ENCODE results near the gene RAB25. TPM values are rescaled to one million over a fixed set of nuclear protein-coding genes. Genes with fewer than 3 reads are reported as not detected.

Gene RAB25
- total RNA-seq, 1 donor, result 0.21 TPM

DNA sequence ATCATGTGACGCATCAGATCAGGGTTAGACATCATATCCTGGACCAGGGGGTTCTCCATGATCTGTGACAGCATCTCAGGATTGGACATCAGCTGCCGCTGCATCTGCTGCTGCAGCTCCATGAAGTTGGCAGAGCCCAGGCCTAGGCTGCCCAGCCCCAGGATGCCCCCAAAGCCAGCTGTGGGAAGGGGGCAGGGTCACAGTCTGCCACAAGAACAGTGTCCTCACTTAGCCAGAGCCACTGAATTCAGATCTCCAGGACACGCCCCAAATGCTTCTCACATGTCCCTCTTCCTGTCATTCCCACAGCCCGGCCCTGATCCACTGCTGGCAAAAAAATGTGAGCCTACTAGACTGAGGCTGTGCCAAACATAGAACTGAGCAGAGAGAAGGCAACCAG, 10.6 kb upstream of the RAB25 start:
- Histone ChIP-seq H3K27me3 (ENCODE audit: insufficient read depth, low read length) (no peaks in the 10 kb centered on the region), H3K4me3 (ENCODE audit: low read length) (no peak overlapping the region), H3K4me1 (ENCODE audit: insufficient read depth, low read length) (peaks cover 12% of the 10 kb centered on the region), H3K9me3 (ENCODE audit: low read depth, low read length) (no peaks in the 10 kb centered on the region)

DNA sequence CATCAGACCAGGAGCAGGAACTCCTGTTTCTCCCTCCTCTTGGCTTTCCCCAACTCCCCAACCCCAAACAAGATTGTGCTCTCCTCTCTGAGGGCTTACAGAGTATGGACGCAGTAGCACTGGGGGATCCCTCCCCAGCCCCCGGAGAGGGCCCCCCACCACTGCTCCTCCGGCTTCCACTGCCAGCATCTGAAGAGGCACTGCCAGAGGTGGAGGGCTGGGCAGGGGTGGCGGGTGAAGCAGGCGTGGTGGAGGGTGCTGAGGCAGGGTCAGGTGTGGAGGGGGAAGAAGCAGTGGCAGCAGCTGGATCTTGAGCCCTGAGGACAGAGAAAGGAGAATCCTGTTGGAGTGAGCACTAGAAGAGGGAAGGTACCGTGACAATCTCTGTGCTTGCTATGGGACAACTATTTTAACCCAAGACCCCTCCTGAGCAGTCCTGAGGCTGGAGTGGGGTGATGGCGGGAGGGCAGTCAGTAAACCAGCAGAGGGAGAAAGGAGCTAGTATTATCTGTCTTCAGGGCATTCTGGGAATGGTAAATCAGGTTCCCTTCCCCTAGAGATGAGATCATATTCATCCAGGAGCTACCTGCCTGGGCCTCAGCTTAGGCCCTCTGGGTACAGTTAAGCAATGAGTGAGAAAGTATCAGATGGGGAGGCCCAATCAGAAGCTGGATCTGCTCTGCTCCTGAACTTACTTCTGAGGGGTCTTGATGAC, 9.8 kb upstream of the RAB25 start:
- Histone ChIP-seq H3K9me3 (ENCODE audit: low read depth, low read length) (no peaks in the 10 kb centered on the region), H3K27me3 (ENCODE audit: insufficient read depth, low read length) (no peaks in the 10 kb centered on the region), H3K4me3 (ENCODE audit: low read length) (no peak overlapping the region)

DNA sequence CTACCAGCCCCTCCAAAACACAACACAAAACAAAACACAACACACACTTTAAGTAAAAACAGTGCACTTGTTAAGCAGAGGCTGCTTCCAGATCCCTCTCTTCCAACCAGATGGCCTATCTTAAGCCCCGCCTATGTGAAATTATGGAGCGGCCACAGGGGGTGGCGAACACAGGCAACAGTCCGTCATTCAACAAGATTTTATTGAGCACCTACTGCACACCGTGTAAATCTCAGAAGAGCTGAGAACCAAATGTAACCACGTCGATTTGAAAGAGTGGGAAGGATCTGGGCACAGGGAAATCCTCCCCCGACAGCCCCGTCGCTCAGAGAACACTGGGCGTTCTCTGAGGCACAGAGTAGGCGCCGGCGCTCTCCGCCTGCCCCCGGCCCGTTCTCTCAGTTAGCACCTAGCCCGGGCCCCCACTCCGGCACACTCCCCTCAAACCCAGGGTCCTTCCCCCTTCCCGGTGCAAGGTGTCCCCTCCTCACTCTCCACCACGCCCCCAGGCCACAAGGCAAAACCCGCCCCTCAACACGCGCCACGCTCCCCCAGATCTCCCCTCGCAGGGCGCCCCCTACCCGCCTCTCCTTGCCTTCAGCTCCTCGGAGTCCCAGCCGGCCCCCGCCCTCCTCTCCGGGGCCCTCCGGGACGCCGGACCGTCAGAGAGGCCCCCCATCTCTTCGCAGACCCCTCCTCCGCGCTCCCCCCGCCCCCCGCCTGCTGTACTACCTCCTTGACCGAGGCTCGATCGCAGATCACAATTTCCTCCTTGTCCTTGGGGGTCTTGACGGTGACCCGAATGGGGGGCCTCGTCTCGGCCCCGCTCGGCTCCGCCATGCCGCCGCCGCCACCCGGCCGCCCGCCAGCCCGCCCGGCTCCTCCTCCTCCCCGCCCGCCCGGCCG, 7.8 kb upstream of the RAB25 start:
- H3K4me1 ChIP-seq (ENCODE audit: insufficient read depth, low read length), result peaks cover 24% of the 10 kb centered on the region
- H3K9me3 ChIP-seq (ENCODE audit: low read depth, low read length), result no peaks in the 10 kb centered on the region
- H3K4me3 ChIP-seq (ENCODE audit: low read length), result peak overlapping the region; percentile 47
- H3K27me3 ChIP-seq (ENCODE audit: insufficient read depth, low read length), result no peaks in the 10 kb centered on the region

More for the DNA sequence above, 9.8 kb upstream of the RAB25 start:
- peaks cover 20% of the 10 kb centered on the region for H3K4me1 ChIP-seq (ENCODE audit: insufficient read depth, low read length)

- Histone ChIP-seq H3K4me3 (ENCODE audit: low read length) (peak within 1 kb of the TSS; percentile 92), H3K27me3 (ENCODE audit: insufficient read depth, low read length) (no peaks in the 10 kb centered on the region), H3K4me1 (ENCODE audit: insufficient read depth, low read length) (peaks cover 24% of the 10 kb centered on the region), H3K9me3 (ENCODE audit: low read depth, low read length) (no peaks in the 10 kb centered on the region)
These were observed 7.0 kb upstream of the RAB25 start, which contains the start of gene UBQLN4 for GRCh38 chr1:156053768-156054499. Gene UBQLN4, minus strand, starts transcription at chr1:156053798. Its CDS starts 97 bp downstream, at chr1:156053701.

DNA sequence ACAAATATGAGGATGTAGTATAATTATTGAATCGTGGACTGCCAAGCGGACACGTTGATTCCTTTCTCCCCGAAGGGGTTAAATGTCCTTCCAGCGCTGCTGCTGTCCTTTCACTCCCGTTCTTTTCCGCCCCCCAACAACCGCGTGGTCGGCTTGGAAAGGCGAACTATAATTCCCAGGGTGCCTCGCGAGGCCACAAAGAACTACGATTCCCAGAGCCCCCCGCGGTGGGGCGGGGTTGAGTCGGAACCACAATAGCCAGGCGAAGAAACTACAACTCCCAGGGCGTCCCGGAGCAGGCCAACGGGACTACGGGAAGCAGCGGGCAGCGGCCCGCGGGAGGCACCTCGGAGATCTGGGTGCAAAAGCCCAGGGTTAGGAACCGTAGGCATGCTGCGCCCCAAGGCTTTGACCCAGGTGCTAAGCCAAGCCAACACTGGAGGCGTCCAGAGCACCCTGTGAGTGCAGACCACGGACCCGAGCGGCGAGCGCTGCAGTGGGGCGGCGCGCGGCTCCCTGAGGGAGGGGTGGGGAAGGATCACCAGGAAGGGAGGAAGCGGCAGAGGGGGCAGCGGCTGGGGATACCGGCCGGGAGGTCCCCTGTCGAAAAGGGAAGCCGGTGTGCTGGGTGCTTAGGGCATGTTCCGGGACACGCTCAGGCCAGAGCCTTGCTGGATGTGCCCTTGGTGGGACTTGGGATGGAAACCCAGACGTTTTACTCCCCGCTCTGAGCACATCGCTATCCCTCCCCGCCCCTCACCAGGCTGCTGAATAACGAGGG, 6.3 kb upstream of the RAB25 start, which contains the start of gene LAMTOR2:
LAMTOR2 (plus strand) TSS at position 283 of the 781 bp plus-strand sequence; CDS start at position 391, 108 bp downstream.
- Histone ChIP-seq H3K9me3 (ENCODE audit: low read depth, low read length) (no peaks in the 10 kb centered on the region), H3K4me3 (ENCODE audit: low read length) (peak within 1 kb of the TSS; percentile 92), H3K27me3 (ENCODE audit: insufficient read depth, low read length) (no peaks in the 10 kb centered on the region)

GRCh38 chr1:156055281-156056048, 5.5 kb upstream of the RAB25 start:
- peak overlapping the region; percentile 92 for H3K4me3 ChIP-seq (ENCODE audit: low read length)
- peaks cover 24% of the 10 kb centered on the region for H3K4me1 ChIP-seq (ENCODE audit: insufficient read depth, low read length)

More for the DNA sequence above, 6.3 kb upstream of the RAB25 start, which contains the start of gene LAMTOR2:
- peaks cover 24% of the 10 kb centered on the region for H3K4me1 ChIP-seq (ENCODE audit: insufficient read depth, low read length)

DNA sequence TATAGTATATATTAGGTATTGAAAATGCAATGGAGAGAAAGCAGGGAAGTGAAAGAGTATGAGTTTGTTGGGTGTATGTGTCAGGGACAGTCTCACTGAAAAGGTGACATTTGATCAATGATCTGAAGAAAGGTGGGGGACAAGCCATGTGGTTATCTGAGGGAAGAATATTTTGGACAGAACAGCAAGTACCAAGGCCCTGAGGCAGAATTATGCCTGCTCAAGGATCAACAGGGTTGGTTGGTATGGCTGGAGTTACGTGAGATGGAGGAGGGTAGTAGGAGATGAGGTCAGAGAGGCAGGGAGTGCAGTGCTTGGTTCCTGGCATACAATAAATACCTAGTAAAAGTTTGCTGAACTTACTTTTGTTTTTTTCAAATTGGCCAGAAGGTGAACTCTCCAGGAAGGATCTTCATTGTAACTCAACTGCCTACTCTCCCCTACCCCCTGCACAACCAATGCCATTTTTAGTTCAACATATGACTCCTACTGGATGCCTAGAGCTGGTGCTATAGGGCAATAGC, 4.6 kb upstream of the RAB25 start:
- no peak overlapping the region for H3K4me3 ChIP-seq (ENCODE audit: low read length)
- H3K9me3 ChIP-seq (ENCODE audit: low read depth, low read length), result no peaks in the 10 kb centered on the region
- H3K27me3 ChIP-seq (ENCODE audit: insufficient read depth, low read length), result no peaks in the 10 kb centered on the region
- peaks cover 24% of the 10 kb centered on the region for H3K4me1 ChIP-seq (ENCODE audit: insufficient read depth, low read length)

More at GRCh38 chr1:156055281-156056048, 5.5 kb upstream of the RAB25 start:
- no peaks in the 10 kb centered on the region for H3K27me3 ChIP-seq (ENCODE audit: insufficient read depth, low read length)
- no peaks in the 10 kb centered on the region for H3K9me3 ChIP-seq (ENCODE audit: low read depth, low read length)

DNA sequence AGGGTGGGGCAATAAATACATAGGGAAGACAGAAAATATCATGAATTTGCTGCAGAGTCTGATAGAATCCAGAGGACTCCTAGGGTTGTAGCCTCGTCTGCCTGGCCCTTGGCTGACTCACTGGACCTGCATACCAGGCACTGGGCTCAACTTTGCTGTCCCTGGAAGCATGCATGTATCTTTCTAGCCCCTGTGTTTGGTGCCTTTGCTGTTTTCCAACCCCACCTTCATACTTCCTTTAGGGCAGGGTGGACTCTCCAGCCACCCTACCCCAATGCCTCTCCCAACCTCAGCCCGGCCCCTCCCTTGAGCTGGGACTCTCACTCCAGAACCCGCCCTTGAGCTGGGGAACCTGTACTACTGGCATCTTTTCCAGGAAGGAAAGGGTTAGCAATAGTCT, 1.2 kb downstream of the RAB25 start:
- H3K9me3 ChIP-seq (ENCODE audit: low read depth, low read length), result no peaks in the 10 kb centered on the region
- peaks cover 4% of the 10 kb centered on the region for H3K4me1 ChIP-seq (ENCODE audit: insufficient read depth, low read length)
- H3K4me3 ChIP-seq (ENCODE audit: low read length), result no peak overlapping the region
- no peaks in the 10 kb centered on the region for H3K27me3 ChIP-seq (ENCODE audit: insufficient read depth, low read length)

GRCh38 chr1:156063997-156064285, 3.0 kb downstream of the RAB25 start:
- H3K9me3 ChIP-seq (ENCODE audit: low read depth, low read length), result no peaks in the 10 kb centered on the region
- no peak overlapping the region for H3K4me3 ChIP-seq (ENCODE audit: low read length)
- no peaks in the 10 kb centered on the region for H3K27me3 ChIP-seq (ENCODE audit: insufficient read depth, low read length)
- peaks cover 4% of the 10 kb centered on the region for H3K4me1 ChIP-seq (ENCODE audit: insufficient read depth, low read length)

GRCh38 chr1:156064615-156065014, 3.7 kb downstream of the RAB25 start:
- no peak overlapping the region for H3K4me3 ChIP-seq (ENCODE audit: low read length)
- H3K9me3 ChIP-seq (ENCODE audit: low read depth, low read length), result no peaks in the 10 kb centered on the region
- H3K4me1 ChIP-seq (ENCODE audit: insufficient read depth, low read length), result peaks cover 4% of the 10 kb centered on the region
- H3K27me3 ChIP-seq (ENCODE audit: insufficient read depth, low read length), result no peaks in the 10 kb centered on the region

DNA sequence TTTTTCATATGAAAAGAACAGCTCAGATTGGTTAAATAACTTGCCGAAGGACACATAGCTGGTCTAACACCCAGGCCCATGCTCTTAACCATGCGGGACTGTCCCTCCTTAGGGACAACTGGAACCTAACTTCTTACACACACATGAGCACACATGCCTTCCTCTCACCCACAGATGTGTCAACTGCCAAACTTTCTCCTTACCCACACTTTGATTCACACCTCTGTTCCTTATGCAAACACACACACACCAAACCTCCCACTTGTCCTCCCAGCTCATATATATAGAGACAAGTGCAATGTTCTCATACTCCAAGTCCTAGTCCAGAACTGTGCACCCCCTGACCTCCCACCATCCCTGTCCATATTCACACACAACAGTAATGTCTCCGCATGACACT, 4.3 kb downstream of the RAB25 start:
- H3K4me1 ChIP-seq (ENCODE audit: insufficient read depth, low read length), result peaks cover 4% of the 10 kb centered on the region
- H3K4me3 ChIP-seq (ENCODE audit: low read length), result no peak overlapping the region
- H3K27me3 ChIP-seq (ENCODE audit: insufficient read depth, low read length), result no peaks in the 10 kb centered on the region
- H3K9me3 ChIP-seq (ENCODE audit: low read depth, low read length), result no peaks in the 10 kb centered on the region

DNA sequence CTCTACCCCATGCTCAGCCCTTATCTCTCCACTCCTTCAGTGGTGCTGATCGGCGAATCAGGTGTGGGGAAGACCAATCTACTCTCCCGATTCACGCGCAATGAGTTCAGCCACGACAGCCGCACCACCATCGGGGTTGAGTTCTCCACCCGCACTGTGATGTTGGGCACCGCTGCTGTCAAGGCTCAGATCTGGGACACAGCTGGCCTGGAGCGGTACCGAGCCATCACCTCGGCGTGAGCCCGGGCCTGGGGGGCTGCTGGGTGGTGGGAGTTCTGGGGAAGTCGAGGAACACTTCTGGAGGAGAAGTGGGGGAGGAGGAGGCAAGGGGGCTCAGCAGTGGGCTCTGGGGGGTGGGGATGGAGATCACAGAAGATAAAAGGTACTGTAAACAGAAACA, 4.9 kb downstream of the RAB25 start:
- Histone ChIP-seq H3K4me3 (ENCODE audit: low read length) (no peak overlapping the region), H3K9me3 (ENCODE audit: low read depth, low read length) (no peaks in the 10 kb centered on the region), H3K27me3 (ENCODE audit: insufficient read depth, low read length) (no peaks in the 10 kb centered on the region), H3K4me1 (ENCODE audit: insufficient read depth, low read length) (peaks cover 4% of the 10 kb centered on the region)

DNA sequence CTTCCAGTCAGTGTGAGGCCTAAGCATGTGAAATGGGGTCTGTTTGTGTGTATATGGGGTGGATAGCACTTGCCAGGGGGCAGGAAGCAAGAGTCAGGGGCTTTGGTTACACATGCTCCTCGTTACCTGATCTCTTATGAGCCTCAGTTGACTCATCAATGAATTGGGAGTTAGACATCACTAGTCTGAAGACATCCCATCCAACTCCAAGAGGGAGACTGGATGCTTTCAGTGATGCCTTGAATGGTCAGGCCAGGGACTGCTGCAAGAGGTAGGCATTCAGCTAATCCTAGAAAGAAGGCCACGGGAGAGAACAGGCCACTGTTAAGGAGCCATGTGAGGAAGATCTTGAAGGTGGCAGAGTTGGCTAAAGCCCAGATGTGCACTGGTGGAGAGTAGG, 6.3 kb downstream of the RAB25 start:
- Histone ChIP-seq H3K4me1 (ENCODE audit: insufficient read depth, low read length) (peaks cover 4% of the 10 kb centered on the region), H3K27me3 (ENCODE audit: insufficient read depth, low read length) (no peaks in the 10 kb centered on the region), H3K4me3 (ENCODE audit: low read length) (no peak overlapping the region), H3K9me3 (ENCODE audit: low read depth, low read length) (no peaks in the 10 kb centered on the region)
